DND-41 (cell line): ENCODE data around the gene NTRK1.

ENCODE experiments used
- ATAC-seq: fragments of 200-7000 bp; cut with Tn5 transposase; 3 replicates; pipeline ENCODE4 v1.9.1; 2021; ENCODE audit warnings: low read depth; ENCODE audit not compliant: insufficient read depth
- DNase-seq: peaks from one replicate; pipeline ENCODE4 v3.0.0-alpha.2; 2020
- H2AFZ ChIP-seq: 2 replicates; pipeline ENCODE4 v1.6.0; 2012; ENCODE audit warnings: low read depth, low read length
- H3K27ac ChIP-seq: 2 replicates; pipeline ENCODE4 v1.5.1; 2012; ENCODE audit warnings: low read length, inconsistent platforms
- H3K27me3 ChIP-seq: fragments of 200-600 bp; sonication (generic); 2 replicates; pipeline ENCODE4 v1.6.0; 2012; ENCODE audit warnings: low read length, mild to moderate bottlenecking, inconsistent platforms; ENCODE audit not compliant: insufficient read depth, poor library complexity
- H3K36me3 ChIP-seq: 2 replicates; pipeline ENCODE4 v1.5.1; 2012; ENCODE audit warnings: low read length, inconsistent platforms; ENCODE audit not compliant: insufficient read depth
- H3K4me1 ChIP-seq: 2 replicates; pipeline ENCODE4 v1.5.1; 2012; ENCODE audit warnings: mild to moderate bottlenecking, low read length; ENCODE audit not compliant: insufficient read depth
- H3K4me2 ChIP-seq: 2 replicates; pipeline ENCODE4 v1.6.0; 2012; ENCODE audit warnings: mild to moderate bottlenecking, moderate library complexity, low read length, inconsistent platforms; ENCODE audit not compliant: insufficient read depth
- H3K4me3 ChIP-seq, 2 experiments: fragments of 200-600 bp in 1 of 2; shearing (Covaris generic) in 1 of 2; 2 replicates each; pipeline ENCODE4 v1.5.1; 2012 to 2016; ENCODE audit warnings: inconsistent platforms in 2 of 2, low read length in 2 of 2, mild to moderate bottlenecking in 2 of 2, low read depth in 1 of 2, moderate library complexity in 1 of 2
- H3K79me2 ChIP-seq: 2 replicates; pipeline ENCODE4 v1.6.0; 2012; ENCODE audit warnings: low read length, inconsistent platforms; ENCODE audit not compliant: insufficient read depth
- H3K9ac ChIP-seq: 2 replicates; pipeline ENCODE4 v1.6.0; 2012; ENCODE audit warnings: low read depth, mild to moderate bottlenecking, inconsistent platforms, low read length, moderate library complexity
- H3K9me3 ChIP-seq: 2 replicates; pipeline ENCODE4 v1.5.1; 2012; ENCODE audit warnings: low read length, moderate library complexity, mild to moderate bottlenecking, inconsistent platforms; ENCODE audit not compliant: insufficient read depth, severe bottlenecking
- H4K20me1 ChIP-seq: 2 replicates; pipeline ENCODE4 v1.6.0; 2012; ENCODE audit warnings: low read length; ENCODE audit not compliant: insufficient read depth
- EZH2 ChIP-seq: IDR thresholded peaks from 3 replicates; pipeline ENCODE4 v1.6.1; 2012; ENCODE audit warnings: borderline replicate concordance, low read depth, mild to moderate bottlenecking, moderate library complexity, low read length, inconsistent platforms; ENCODE audit not compliant: severe bottlenecking
- TF ChIP-seq, protein P1 (sequence below): IDR thresholded peaks from 2 replicates; pipeline ENCODE4 v1.5.1; 2012; ENCODE audit warnings: borderline replicate concordance, low read length, moderate library complexity, mild to moderate bottlenecking; ENCODE audit not compliant: poor library complexity, severe bottlenecking; ENCODE audit errors: extremely low read depth

The NTRK1 gene

GRCh38 chr1:156922986-156923669 is 62.5 kb downstream of the NTRK1 start:
- Histone ChIP-seq H3K79me2 (no peaks in the 10 kb centered on the region), H3K4me2 (no peak overlapping the region), H4K20me1 (peaks cover 4% of the 10 kb centered on the region; the same call in 1 of the 2 replicates), H3K9ac (no peak overlapping the region), H3K27ac (no peak overlapping the region), H3K9me3 (no peaks in the 10 kb centered on the region), H3K4me3 (no peak overlapping the region), H2AFZ (no peak overlapping the region), H3K36me3 (no peaks in the 10 kb centered on the region), H3K27me3 (peaks cover 23% of the 10 kb centered on the region), H3K4me1 (no peaks in the 10 kb centered on the region)
- ATAC-seq (no peak), DNase-seq (no peak)
- TF ChIP-seq, protein P1, sequence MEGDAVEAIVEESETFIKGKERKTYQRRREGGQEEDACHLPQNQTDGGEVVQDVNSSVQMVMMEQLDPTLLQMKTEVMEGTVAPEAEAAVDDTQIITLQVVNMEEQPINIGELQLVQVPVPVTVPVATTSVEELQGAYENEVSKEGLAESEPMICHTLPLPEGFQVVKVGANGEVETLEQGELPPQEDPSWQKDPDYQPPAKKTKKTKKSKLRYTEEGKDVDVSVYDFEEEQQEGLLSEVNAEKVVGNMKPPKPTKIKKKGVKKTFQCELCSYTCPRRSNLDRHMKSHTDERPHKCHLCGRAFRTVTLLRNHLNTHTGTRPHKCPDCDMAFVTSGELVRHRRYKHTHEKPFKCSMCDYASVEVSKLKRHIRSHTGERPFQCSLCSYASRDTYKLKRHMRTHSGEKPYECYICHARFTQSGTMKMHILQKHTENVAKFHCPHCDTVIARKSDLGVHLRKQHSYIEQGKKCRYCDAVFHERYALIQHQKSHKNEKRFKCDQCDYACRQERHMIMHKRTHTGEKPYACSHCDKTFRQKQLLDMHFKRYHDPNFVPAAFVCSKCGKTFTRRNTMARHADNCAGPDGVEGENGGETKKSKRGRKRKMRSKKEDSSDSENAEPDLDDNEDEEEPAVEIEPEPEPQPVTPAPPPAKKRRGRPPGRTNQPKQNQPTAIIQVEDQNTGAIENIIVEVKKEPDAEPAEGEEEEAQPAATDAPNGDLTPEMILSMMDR = no peak
- TF ChIP-seq EZH2 = no peak

GRCh38 chr1:156923670-156924477 is 63.2 kb downstream of the NTRK1 start:
- Histone ChIP-seq H3K9me3 (no peaks in the 10 kb centered on the region), H4K20me1 (peaks cover 4% of the 10 kb centered on the region; the same call in 1 of the 2 replicates), H3K9ac (no peak overlapping the region), H3K4me2 (no peak overlapping the region), H3K79me2 (no peaks in the 10 kb centered on the region), H2AFZ (no peak overlapping the region), H3K36me3 (no peaks in the 10 kb centered on the region), H3K4me1 (no peaks in the 10 kb centered on the region), H3K27ac (no peak overlapping the region), H3K27me3 (peaks cover 23% of the 10 kb centered on the region), H3K4me3 (no peak overlapping the region)
- TF ChIP-seq EZH2 = no peak
- TF ChIP-seq, protein P1 = no peak
- no peak for DNase-seq
- no peak for ATAC-seq

GRCh38 chr1:156924478-156925153 is 64.0 kb downstream of the NTRK1 start:
- TF ChIP-seq, protein P1 = no peak
- TF ChIP-seq EZH2 = no peak
- Histone ChIP-seq H4K20me1 (peaks cover 4% of the 10 kb centered on the region; the same call in 1 of the 2 replicates), H3K9me3 (no peaks in the 10 kb centered on the region), H3K27me3 (peaks cover 25% of the 10 kb centered on the region), H2AFZ (no peak overlapping the region), H3K4me3 (no peak overlapping the region), H3K36me3 (no peaks in the 10 kb centered on the region), H3K27ac (no peak overlapping the region), H3K4me1 (no peaks in the 10 kb centered on the region), H3K79me2 (no peaks in the 10 kb centered on the region), H3K4me2 (no peak overlapping the region), H3K9ac (no peak overlapping the region)
- ATAC-seq (no peak), DNase-seq (no peak)
